SU-DHL-6 (cell line): ENCODE measurements around the gene MTX1.
"Not testable (repeated sequence)": the region's sequence is repeated elsewhere in the genome, so short reads cannot be mapped to it uniquely, and the experiment has no call there.

Source experiments
- CTCF ChIP-seq: fragments of 200-600 bp; sonication (generic); IDR thresholded peaks from one replicate; pipeline ENCODE4 v1.5.1; 2017; ENCODE audit warnings: antibody characterized with exemption, mild to moderate bottlenecking, low read length, moderate library complexity; ENCODE audit not compliant: insufficient read depth, poor library complexity, severe bottlenecking
- EZH2phosphoT487 ChIP-seq: fragments of 200-600 bp; sonication (generic), shearing (Covaris generic); conservative IDR thresholded peaks from 2 replicates; pipeline ENCODE4 v1.6.1; 2018; ENCODE audit warnings: mild to moderate bottlenecking, antibody characterized with exemption, low read length, moderate library complexity, mixed read lengths

GRCh38 chr1:155212051-155212440, 3.6 kb downstream of the MTX1 start:
- TF ChIP-seq CTCF, EZH2phosphoT487: not testable (repeated sequence)
